ENCODE data around the gene OR52A5.
"Not testable (repeated sequence)": the region's sequence is repeated elsewhere in the genome, so short reads cannot be mapped to it uniquely, and the experiment has no call there.

Gene OR52A5

GRCh38 chr11:5151713-5152153 lies 13.6 kb upstream of the OR52A5 start:
- Histone ChIP-seq H3K27ac (ENCODE audit: low read length) (no peak overlapping the region), H4K20me1 (ENCODE audit: insufficient read depth, low read length) (no peaks in the 10 kb centered on the region), H3F3A (ENCODE audit: insufficient read depth, low read length) (no peaks in the 10 kb centered on the region), H3K36me3 (replicated peaks; ENCODE audit: insufficient read depth, low read length) (no peaks in the 10 kb centered on the region), H3K9me3 (replicated peaks; ENCODE audit: insufficient read depth, low read length) (no peaks in the 10 kb centered on the region), H2AFZ (ENCODE audit: low read length) (no peak overlapping the region), H3K4me2 (ENCODE audit: low read depth, low read length) (no peak overlapping the region), H3K9me2 (replicated peaks; ENCODE audit: insufficient read depth, low read length) (no peaks in the 10 kb centered on the region), H3K4me1 (ENCODE audit: low read length) (no peaks in the 10 kb centered on the region), H3K27me3 (replicated peaks; ENCODE audit: insufficient read depth, low read length) (no peaks in the 10 kb centered on the region), H3K9ac (ENCODE audit: low read length) (no peak overlapping the region), H3K79me2 (ENCODE audit: low read length) (no peaks in the 10 kb centered on the region), H3K4me3 (ENCODE audit: low read length) (no peak overlapping the region)
- TF ChIP-seq EZH2phosphoT487 (IDR thresholded peaks at IDR 0.05; ENCODE audit: low read length), result no peak
- no peak for DNase-seq

- DNase-seq; H3K4me3 ChIP-seq (ENCODE audit: low read length); H3K9me3 ChIP-seq (replicated peaks; ENCODE audit: insufficient read depth, low read length); H3K27me3 ChIP-seq (replicated peaks; ENCODE audit: insufficient read depth, low read length); H3K9ac ChIP-seq (ENCODE audit: low read length); H3K27ac ChIP-seq (ENCODE audit: low read length); H2AFZ ChIP-seq (ENCODE audit: low read length); H3K79me2 ChIP-seq (ENCODE audit: low read length); H3K4me2 ChIP-seq (ENCODE audit: low read depth, low read length); H3K9me2 ChIP-seq (replicated peaks; ENCODE audit: insufficient read depth, low read length); H3K4me1 ChIP-seq (ENCODE audit: low read length); H4K20me1 ChIP-seq (ENCODE audit: insufficient read depth, low read length); H3F3A ChIP-seq (ENCODE audit: insufficient read depth, low read length); H3K36me3 ChIP-seq (replicated peaks; ENCODE audit: insufficient read depth, low read length): not testable (repeated sequence)
These were observed 6.0 kb upstream of the OR52A5 start for GRCh38 chr11:5144206-5144605.

- no peak for DNase-seq
- H3K9ac ChIP-seq (ENCODE audit: low read length), result no peak overlapping the region
- no peak overlapping the region for H3K27ac ChIP-seq (ENCODE audit: low read length)
- no peaks in the 10 kb centered on the region for H3K4me1 ChIP-seq (ENCODE audit: low read length)
- no peaks in the 10 kb centered on the region for H4K20me1 ChIP-seq (ENCODE audit: insufficient read depth, low read length)
- no peaks in the 10 kb centered on the region for H3K36me3 ChIP-seq (replicated peaks; ENCODE audit: insufficient read depth, low read length)
- no peak overlapping the region for H2AFZ ChIP-seq (ENCODE audit: low read length)
- no peaks in the 10 kb centered on the region for H3K9me2 ChIP-seq (replicated peaks; ENCODE audit: insufficient read depth, low read length)
- H3K9me3 ChIP-seq (replicated peaks; ENCODE audit: insufficient read depth, low read length), result no peaks in the 10 kb centered on the region
- H3K4me2 ChIP-seq (ENCODE audit: low read depth, low read length), result no peak overlapping the region
- TF ChIP-seq CTCF (IDR thresholded peaks at IDR 0.05; ENCODE audit: low read length) (no peak), EZH2phosphoT487 (IDR thresholded peaks at IDR 0.05; ENCODE audit: low read length) (no peak), EZH2 (optimal IDR thresholded peaks at IDR 0.05; ENCODE audit: low read depth, low read length) (no peak)
- H3F3A ChIP-seq (ENCODE audit: insufficient read depth, low read length), result no peaks in the 10 kb centered on the region
- H3K4me3 ChIP-seq (ENCODE audit: low read length), result no peak overlapping the region
- no peaks in the 10 kb centered on the region for H3K27me3 ChIP-seq (replicated peaks; ENCODE audit: insufficient read depth, low read length)
- no peaks in the 10 kb centered on the region for H3K79me2 ChIP-seq (ENCODE audit: low read length)
These were observed 1.1 kb downstream of the OR52A5 start for GRCh38 chr11:5137014-5137413.

GRCh38 chr11:5136261-5136660 lies 1.9 kb downstream of the OR52A5 start:
- Histone ChIP-seq H3K9me3 (replicated peaks; ENCODE audit: insufficient read depth, low read length) (no peaks in the 10 kb centered on the region), H3K9me2 (replicated peaks; ENCODE audit: insufficient read depth, low read length) (no peaks in the 10 kb centered on the region), H3K27ac (ENCODE audit: low read length) (no peak overlapping the region), H3K79me2 (ENCODE audit: low read length) (no peaks in the 10 kb centered on the region), H3K4me1 (ENCODE audit: low read length) (no peaks in the 10 kb centered on the region), H3K36me3 (replicated peaks; ENCODE audit: insufficient read depth, low read length) (no peaks in the 10 kb centered on the region), H3K4me2 (ENCODE audit: low read depth, low read length) (no peak overlapping the region), H3F3A (ENCODE audit: insufficient read depth, low read length) (no peaks in the 10 kb centered on the region), H2AFZ (ENCODE audit: low read length) (no peak overlapping the region), H3K4me3 (ENCODE audit: low read length) (no peak overlapping the region), H3K9ac (ENCODE audit: low read length) (no peak overlapping the region), H3K27me3 (replicated peaks; ENCODE audit: insufficient read depth, low read length) (no peaks in the 10 kb centered on the region), H4K20me1 (ENCODE audit: insufficient read depth, low read length) (no peaks in the 10 kb centered on the region)
- TF ChIP-seq EZH2phosphoT487 (IDR thresholded peaks at IDR 0.05; ENCODE audit: low read length) (no peak), CTCF (IDR thresholded peaks at IDR 0.05; ENCODE audit: low read length) (no peak), EZH2 (optimal IDR thresholded peaks at IDR 0.05; ENCODE audit: low read depth, low read length) (no peak)
- DNase-seq, result no peak

All from MM.1S (cell line).